HG03095 (cell line): Measurements from ENCODE around the gene FGF22.

ENCODE experiments used
- ATAC-seq: cut with Tn5 transposase; IDR thresholded peaks from one replicate; pipeline ENCODE4 v1.9.1; 2021; ENCODE audit warnings: moderate library complexity; ENCODE audit not compliant: unreplicated experiment

FGF22 gene

DNA sequence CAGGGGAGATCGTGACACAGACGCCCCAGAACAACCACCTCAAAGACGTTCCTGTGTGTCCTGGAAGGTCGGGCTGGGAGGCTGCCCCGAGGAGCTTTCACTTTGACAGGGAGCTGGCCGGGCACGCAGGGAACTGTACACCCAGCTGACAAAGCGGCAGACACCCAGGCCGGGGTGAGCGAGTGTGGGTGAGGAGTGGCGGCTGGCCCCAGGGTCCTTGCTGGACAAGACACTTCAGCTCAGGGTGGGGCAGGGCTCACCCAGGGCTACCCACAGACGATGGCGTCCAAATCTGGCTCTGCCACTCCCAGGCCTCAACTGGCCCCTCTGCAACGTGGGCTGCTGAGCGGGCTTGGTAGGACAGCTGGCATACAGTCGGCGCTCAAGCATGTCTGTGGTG is 2.0 kb downstream of the FGF22 start:
- ATAC-seq, result no peak

DNA sequence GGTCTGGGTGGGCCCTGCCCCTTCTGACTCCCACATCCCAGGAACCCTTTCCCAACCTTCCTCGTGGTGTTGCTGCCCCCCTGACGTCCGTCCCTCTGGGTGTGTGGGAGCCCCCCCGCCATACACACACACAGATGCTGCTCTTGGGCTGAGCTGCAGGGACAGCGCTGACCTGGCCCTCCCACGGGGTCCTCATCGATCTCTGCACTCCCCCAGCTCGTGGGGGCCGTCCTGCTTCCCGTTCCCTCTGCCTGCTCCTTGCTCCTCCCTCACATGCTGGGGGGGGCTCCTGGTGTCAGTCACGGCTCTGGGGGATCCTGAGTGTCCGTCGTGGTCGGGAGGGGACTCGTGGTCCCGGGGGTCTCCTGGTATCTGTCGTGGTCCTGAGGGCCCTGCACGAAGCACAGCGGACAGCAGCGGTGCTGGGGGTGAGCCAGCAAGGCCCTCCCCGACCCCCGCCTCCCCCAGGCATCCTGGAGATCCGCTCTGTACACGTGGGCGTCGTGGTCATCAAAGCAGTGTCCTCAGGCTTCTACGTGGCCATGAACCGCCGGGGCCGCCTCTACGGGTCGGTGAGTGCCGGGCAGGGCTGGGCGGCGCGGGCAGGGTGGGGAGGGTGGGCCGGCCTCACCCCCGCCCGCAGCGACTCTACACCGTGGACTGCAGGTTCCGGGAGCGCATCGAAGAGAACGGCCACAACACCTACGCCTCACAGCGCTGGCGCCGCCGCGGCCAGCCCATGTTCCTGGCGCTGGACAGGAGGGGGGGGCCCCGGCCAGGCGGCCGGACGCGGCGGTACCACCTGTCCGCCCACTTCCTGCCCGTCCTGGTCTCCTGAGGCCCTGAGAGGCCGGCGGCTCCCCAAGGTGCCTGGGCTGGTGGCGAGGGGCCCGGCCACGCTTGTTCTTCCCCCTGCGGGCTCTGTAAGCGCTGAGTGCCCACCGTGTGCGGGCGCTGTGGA is 3.4 kb downstream of the FGF22 start:
- no peak for ATAC-seq

DNA sequence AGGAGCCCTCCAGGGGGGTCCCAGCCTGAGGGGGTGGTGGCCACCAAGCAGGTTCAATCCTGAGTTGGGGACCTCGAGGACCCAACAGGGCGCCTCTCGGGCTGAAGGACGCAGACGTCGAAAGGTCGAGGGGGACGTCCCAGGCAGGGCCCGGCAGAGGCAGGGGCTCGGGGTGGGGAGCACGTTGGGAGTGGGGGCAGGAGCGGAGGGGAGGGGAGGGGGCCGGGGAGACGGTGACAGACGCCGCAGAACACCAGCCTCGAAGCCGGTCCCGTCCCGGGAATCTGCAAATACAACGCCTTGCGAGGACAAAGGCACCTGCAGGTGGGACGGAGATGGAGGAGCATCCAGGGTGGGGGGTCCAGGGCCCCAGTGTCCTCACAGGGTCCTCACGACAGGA is 4.1 kb downstream of the FGF22 start:
- no peak for ATAC-seq

DNA sequence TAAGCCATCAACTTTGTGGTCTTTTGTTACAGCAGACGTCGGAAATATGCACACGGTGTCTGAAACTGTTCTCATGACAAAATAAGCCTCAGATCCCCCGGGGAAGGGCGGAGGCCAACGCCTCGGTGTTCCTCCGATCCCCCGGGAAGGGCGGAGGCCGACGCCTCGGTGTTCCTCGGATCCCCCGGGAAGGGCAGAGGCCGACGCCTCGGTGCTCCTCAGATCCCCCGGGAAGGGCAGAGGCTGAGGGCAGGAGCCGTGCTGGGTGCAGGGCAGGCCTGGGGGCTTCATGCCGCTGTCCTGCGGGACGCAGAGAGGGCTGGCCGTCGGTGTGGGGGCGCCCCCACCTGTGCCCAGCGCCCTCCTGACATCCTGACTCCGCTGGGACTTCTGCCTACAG is 4.7 kb downstream of the FGF22 start:
- no peak for ATAC-seq

DNA sequence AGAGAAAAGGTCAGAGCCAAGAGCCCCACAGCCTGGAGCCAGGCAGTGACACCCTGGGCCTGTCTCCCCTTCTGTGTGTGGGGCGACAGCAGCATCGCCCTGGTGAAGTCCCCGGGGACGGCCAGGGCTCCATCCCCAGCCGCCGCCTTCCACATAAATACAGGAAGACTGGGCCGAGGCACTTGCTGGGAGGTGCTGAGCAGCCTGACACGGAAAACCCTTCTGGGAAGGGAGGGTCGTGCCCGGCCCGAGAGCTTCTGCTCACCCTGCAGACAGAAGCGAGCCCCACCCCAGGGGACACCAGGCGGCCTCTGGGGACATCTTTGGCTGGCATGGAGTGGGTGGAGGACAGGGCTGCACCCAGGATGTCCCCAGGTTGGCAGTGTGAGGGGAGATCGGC is 5.1 kb downstream of the FGF22 start:
- ATAC-seq, result no peak

DNA sequence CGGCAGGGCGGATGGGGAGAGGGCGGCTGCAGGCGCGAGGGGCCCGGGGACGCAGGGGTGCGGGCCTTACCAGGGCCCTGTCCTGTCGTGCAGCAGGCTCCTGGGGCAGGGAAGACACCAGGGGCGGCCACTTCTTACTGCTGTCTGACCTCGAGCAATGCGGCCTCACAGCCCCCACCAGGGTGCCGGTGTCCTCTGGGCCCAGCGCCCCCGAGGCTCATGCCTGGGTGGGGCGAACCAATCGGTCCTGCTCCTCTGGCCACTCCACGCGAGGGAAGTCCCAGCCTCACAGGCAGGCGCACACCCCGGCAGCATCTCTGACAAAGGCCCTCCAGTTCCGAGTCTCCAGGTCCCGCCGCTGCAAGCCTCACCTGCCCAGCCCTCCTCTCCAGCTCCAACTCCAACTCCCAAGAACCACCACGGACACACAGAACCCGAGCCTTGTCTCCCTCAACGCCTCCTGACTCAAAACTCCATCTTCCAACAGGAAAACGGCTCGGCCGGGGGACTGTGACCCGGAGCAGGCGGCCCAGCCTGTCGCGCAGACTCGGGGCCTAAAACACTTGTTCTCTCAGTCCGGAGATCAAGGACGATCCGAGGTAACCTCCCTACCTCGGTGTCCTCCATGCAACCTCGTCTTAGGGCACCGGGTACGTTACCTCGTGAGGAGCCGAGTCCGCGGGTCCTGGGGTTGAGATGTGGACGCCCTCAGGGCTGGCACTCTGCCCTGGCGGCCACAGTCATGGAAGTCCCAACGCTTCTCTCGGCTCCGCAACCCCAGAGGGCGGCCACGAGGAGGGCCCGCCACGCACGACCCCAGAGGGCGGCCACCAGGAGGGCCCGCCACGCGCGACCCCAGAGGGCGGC is 6.5 kb downstream of the FGF22 start:
- no peak for ATAC-seq

DNA sequence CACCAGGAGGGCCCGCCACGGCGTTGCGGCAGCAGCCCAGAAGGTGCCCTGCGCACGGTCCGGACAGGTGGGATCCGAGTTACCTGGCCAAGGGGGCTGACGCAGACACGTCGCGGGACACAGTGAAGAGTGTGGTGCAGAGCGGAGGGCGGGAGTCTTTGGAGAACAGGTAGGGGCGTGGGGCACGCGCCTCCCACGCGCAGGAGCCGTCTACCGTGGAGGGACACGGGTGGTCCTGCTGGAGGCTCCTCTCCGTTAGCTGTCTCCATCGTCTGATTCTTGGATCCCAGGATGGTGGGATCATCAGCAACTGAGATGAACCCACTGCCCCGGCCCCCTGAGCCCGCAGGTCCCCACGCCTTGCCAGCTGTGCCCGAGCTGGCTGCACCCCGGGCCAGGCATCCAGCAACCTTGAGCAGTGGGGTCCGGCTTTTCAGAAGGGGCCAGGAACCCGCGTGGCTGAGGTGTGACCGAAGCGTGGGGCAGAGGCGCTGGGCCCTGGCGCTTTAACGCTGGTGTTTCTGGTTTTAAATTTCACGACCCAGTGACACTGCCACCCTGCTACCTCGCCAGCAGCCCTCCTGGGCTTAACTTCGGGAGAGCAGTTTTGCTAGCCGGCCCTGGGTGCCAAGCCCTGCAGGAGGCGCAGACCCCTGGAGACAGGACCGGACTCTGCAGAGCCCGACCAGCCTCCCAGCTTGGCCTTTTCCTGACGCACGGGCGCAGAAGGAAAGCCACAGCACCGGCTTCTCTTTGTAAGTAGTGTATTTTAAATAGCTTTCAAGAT is 7.3 kb downstream of the FGF22 start:
- ATAC-seq, result no peak

DNA sequence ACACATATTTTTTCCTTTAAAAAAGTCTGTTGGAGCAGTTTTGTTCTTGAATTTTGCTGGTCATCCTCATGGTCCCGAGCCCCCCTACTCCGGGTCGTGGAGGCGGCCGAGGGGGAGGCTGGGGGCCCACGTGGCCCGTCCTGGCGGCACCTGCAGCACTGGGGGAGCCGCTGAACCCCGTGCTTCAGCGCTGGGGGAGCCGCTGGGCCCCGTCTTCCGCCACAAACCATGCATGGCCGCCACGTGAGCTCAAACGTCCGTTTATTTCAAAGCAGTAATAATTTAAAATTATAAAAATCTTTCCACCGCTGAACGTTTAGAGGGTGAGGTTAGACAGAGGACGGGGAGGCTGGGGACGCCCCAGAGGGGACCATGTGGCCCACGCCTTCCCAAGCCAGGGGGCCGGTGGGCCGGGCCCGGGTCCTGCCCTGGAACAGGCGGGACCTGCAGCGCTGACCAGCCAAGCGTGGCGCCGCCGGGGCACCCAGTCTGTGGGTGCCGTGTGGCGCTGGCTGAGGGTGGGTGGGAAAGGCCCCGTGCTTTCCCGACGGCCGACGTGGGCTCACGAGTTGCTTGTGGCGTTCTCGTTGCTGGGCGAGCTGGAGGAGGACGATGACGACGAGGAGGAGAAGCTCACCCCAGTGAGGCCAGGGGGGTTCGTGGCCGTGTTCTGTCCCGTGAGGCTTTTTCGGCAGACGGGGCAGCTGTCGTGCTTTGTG is 8.0 kb downstream of the FGF22 start:
- ATAC-seq, result no peak

DNA sequence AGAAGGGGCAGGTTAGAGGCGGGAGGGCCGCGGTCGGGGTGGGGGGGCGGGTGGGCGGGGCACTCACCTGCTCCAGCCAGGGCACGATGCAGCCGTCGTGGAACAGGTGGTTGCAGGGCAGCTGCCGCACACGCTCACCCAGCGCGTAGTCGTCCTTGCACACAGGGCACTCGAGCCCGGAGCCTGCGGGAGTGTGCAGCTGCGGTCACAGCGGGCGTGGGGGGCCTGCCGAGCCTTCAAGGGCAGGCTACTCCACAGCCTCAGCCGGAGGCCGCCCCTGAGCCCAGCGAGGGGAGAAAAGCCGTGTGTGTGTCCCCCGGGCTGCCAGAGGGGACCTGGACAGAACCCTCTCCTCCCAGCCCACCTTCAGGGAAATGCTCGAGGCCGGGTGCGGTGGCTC is 8.6 kb downstream of the FGF22 start:
- ATAC-seq, result no peak

DNA sequence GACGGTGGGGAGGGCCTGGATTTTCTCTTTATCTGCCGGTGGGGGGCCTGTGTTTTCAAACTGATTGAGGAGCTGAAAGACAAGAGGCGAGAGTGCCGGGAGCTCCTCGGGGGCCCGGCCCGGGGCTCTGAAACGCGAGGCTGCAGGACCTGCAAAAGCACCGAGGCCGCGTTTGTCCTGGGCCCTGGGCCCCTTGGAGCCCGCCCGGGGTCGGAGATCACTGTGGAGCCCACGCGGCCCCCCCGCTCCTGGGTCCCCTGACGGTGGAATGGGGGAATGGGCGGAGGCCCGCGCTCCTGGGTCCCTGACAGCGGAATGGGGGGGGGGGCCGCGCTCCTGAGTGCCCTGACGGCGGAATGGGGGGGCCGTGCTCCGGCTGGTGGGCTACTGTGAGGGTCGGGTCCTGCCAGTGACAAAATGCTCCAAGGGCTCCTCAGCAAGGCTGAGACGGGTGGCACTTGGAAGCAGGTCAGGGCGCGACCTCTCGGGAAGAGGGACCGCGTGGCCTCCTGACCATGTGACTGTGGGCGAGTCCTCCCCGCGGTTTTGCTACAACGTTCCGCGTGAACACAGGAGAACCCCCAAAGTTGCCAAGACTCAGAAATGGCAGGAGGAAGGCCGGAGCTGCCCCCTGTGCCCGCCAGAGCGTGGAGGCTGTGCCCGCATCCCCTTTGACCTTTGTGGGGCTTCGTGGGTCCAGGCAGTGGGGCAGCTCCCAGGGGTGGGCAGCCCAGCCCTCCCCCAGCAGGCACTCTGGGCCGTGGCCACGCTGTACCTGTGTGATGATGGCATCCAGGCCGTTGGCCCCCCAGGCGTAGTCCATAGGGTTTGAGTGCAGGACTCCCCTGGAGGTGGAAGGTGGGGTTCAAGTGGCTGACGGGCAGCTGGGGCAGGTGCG is 9.5 kb downstream of the FGF22 start:
- ATAC-seq, result no peak

DNA sequence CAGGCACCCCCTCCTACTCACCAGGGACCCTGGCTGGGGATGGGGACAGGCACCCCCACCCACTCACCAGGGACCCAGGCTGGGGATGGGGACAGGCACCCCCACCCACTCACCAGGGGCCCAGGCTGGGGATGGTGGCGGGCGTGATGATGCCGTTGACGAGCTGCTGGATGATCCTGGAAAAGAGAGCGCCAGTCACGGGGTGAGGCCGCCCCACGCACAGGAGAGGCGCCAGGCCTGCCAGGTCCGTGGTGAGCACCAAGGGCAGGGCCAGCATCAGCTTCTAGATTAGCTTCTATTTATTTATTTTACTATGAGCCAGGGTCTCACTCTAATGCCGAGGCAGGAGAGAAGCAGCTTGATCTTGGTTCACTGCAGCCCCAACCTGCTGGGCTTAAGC is 10.4 kb downstream of the FGF22 start:
- ATAC-seq, result no peak

DNA sequence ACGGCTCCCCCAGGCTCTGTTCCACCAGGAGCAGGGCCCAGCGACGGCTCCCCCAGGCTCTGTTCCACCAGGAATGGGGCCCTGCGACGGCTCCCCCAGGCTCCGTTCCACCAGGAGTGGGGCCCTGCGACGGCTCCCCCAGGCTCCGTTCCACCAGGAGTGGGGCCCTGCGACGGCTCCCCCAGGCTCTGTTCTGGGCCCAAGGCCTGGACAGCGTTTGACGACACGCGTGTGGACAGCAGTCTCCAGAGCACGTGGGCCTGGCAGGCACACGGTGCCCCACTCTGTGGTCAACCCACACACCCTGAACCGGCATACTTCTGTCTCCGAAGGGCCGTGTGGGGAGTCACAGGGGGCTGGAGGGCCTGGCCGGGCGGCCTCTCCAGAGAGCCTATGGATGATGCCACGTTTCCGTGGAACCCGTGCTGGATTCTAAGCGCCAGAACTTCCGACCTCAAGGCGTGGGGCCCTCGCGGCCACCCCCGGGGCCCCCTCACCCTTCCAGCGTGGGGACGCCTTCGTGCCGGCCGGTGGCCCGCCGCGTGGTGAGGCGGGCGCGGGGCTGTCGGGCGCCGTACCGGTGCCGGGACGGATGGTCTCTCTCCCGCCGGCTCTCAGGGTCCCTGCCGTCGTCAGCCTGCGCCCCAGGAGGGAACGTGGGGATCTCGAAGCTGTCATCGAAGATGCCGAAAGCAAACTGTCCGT is 11.6 kb downstream of the FGF22 start:
- no peak for ATAC-seq

DNA sequence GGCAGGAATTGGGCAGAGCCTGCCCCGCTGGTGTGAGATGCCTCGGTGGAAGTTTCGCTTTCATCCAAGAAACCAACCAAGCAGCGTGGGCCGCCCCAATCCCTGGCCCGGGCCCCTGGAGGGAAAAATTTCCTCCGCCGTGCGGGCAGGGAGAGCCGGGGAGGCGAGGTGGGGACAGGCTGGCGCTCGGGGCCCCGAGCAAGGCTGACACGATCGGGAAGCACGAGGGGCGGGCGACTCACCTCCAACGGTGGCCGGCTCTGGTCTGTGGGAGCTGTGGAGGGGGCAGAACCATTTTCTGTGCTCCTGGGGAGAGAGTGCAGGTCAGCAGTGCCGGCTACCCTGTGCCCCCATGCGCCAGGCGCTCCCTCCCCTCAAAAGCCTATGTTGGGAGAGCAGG is 12.3 kb downstream of the FGF22 start:
- no peak for ATAC-seq

DNA sequence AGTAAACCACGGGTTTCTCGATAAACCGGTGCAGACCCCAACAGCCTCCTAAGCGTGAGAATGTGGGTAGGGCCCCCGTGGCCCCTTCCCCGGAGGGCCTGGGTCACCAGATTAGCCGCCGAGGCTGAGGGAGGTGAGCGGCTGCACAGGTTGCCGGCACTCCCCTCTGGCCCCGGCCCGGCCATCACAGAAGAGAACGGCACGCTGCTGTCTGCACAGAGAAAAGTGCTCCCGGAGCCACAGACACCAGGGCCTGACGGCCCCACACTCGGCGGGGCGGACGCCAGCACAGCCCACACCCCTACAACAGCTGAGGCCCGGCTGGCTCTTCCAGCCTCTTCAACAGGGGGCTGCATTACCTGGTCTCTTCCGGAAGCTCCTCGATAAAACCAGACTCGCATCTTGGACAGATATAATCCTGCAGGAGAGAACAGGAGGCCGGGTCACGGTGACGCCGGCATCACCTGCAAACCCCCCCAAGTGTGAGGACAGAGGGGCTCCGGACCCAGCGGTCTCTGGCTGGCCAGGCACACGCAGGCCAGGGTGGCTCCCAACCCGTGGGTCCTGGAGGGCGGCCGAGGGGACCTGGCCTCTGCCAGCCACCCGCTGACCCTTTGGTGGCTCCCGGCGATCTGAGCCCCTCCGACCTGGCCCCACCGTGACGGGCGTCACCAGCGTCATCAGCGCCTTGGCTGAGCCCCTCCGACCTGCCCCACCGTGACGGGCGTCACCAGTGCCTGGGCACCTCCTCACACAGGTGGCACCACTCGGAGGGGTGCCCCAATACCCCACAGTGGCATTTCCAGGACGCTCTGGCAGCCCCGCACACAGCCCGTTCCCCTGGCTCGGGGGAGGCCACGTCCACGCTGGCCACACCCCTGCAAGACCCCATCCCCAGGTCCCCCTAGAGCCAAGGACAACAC is 13.0 kb downstream of the FGF22 start:
- no peak for ATAC-seq

DNA sequence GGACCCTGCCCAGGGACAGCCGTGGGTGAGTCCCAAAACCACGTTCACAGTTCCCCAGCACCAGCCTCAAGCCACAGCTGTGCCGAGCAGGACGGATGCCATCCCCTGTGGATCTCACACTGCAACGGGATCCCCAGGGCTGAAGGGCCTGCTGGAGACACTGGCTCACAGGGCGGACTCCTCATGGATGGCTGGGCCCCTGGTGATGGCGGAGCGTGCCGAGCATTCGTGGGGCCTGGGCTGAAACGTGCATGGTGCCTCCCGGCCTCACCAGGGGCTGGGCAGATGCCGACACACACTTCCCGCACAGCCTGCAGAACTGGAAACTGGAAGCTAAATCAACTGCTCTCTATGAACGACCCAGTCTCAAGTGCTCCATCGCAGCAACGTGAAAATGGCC is 13.7 kb downstream of the FGF22 start:
- ATAC-seq, result no peak

DNA sequence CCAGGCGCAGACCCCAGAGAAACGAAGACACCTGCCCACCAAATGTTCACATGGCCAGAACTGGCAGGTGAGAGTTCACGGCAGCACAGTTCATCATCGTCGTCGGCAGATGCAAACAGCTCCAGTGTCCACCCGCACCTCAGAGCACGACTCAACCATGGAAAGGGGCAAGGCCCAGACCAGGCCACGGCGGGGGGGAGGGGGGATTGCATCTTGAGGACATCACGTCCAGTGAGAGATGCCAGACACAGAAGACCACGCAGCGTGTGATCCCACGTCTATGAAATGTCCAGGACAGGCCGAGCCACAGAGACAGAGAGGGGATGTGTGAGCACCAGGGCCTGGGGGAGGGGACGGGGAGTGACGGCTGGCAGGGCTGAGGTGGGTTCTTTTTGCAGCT is 16.0 kb downstream of the FGF22 start:
- no peak for ATAC-seq

DNA sequence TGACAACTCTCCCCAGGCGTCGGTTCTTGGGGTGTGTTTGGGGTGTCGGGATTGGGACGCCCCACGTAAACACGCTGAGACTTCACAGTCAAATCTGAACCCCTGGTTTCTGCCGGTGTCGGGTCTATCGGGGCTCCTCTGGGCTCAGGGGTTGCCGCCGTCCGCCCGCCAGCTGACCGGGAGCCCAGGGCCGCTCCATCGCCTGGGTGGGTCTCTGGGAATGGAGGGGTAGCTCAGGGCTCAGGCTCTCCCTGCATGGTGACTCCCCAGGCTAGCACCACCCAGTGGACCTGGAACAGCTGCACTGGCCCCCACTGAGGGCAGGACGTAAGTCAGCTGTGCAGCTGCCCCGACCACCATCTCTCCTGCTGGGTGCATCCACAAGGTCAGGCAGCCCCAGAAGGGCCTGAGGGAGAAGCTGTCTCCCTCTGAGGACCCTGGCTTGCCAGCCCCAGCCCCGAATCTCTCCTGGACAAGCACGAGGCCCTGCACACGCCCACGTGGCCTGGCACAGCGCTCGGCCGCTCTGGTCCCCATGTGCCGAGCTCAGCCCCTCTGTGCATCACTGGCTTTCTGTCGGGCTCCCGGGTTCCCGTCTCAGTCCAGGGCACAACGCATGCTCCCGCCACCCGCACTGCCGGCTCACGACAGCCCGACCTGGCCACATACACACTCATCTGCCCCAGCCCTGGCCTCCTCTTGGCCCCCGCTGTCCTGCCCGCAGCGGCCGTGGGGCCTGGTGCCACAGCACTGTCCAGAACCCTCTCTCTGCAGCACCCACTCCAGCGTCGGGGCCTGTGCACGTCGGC is 17.3 kb downstream of the FGF22 start:
- ATAC-seq, result no peak
